Epithelial cell of esophagus (primary cell): ENCODE data around the gene MANF.
A peak's percentile ranks its signal among the peaks of the same experiment; 100 is the strongest.

ENCODE experiments used
- DNase-seq: peaks from one replicate; pipeline ENCODE4 v3.0.0; 2010; ENCODE audit warnings: low read depth
- H3K4me3 ChIP-seq: 2 replicates; pipeline ENCODE4 v1.5.1; 2011; ENCODE audit warnings: mild to moderate bottlenecking, low read length, control low read depth
- TF ChIP-seq, protein P1 (sequence below): IDR thresholded peaks from 2 replicates; pipeline ENCODE4 v1.5.1; 2011; ENCODE audit warnings: low read depth, mild to moderate bottlenecking, low read length, control low read depth, inconsistent platforms; ENCODE audit not compliant: insufficient read depth; ENCODE audit errors: missing control alignments

The MANF gene

DNA sequence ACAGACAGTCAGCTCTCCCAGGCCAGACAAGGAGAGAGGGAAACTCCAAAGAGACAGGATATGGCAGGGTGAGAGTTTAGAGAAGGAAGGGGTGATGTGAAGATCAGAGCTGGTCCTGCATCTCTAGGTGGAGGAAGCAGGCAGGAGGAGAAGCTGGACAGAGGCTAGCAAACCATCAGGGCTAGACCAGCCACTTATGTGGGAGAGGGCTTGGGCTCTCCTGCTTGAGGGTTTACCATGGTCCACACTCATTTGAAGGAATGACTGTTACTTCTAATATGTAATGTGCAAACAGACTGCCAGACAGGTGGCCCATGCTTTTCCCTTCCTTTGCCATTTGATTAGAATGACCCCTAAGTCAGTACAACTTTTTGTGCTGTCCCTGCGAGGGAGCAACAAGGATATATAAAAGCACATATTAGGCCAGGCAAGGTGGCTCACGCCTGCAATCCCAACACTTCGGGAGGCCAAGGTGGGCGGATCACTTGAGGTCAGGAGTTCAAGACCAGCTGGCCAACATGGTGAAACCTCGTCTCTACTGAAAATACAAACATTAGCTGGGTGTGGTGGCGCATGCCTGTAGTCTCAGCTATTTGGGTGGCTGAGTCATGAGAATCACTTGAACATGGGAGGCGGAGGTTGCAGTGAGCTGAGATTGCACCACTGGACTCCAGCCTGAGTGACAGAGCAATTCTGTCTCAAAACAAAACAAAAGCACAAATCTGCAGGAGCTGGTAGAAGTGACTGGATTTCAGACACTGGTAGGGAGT, 41.0 kb upstream of the MANF start:
- TF ChIP-seq, protein P1, sequence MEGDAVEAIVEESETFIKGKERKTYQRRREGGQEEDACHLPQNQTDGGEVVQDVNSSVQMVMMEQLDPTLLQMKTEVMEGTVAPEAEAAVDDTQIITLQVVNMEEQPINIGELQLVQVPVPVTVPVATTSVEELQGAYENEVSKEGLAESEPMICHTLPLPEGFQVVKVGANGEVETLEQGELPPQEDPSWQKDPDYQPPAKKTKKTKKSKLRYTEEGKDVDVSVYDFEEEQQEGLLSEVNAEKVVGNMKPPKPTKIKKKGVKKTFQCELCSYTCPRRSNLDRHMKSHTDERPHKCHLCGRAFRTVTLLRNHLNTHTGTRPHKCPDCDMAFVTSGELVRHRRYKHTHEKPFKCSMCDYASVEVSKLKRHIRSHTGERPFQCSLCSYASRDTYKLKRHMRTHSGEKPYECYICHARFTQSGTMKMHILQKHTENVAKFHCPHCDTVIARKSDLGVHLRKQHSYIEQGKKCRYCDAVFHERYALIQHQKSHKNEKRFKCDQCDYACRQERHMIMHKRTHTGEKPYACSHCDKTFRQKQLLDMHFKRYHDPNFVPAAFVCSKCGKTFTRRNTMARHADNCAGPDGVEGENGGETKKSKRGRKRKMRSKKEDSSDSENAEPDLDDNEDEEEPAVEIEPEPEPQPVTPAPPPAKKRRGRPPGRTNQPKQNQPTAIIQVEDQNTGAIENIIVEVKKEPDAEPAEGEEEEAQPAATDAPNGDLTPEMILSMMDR: no peak
- no peak overlapping the region for H3K4me3 ChIP-seq
- DNase-seq: peak; percentile 87

DNA sequence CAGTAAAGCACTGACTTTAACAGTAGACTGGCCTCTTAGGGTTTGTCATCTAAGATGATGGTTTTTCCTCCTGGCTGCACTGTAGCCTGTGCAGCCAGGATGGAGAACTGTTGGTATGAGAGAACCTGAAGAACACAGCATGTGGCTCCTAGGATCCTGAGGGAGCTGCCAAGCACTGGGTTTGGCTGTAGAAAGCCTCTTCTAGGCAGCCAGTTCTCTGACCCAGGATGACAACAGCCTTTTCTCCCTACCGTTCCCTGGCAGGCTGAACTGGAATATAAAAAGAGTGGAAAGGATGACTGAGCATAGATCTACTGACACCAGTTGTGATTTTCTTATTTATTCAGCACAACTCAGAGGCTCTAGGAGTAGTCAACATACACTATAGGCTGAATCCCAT, 34.3 kb upstream of the MANF start:
- TF ChIP-seq, protein P1: no peak
- H3K4me3 ChIP-seq: no peak overlapping the region
- no peak for DNase-seq

DNA sequence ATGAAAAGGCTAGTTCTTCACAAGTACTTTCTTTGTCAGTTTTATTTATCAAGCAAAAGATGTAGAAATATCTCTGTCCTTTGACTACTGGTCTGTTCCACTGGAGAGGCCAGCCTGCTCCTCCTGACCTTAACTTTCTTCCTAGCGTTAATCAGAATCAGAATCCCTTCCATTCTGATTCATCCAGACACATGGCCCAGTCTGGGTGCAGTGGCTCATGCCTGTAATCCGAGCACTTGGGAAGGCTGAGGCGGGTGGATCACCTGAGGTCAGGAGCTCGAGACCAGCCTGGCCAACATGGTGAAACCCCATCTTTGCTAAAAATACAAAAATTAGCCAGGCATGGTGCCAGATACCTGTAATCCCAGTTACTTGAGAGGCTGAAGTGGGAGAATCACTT, 32.0 kb upstream of the MANF start:
- TF ChIP-seq, protein P1: no peak
- DNase-seq: no peak
- H3K4me3 ChIP-seq: no peak overlapping the region

DNA sequence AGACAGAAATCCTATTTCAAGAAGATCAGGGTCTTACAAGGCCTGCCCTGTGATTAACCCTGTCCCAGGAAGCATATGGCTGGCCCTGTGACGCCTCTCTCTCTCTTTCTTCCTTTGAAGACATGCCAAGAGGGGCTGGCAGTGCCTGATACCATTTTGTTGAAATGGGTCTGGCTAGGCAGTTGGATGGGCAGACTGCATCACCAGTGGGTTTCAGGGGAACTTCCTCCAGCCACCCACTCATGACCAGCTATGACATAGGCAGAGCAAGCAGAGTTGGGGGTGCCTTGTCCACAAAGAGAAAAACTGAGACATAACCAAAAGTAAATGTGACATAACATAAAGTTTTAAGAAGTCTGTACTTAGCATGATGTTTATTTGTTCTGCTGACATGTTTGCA, 31.4 kb upstream of the MANF start:
- DNase-seq: no peak
- TF ChIP-seq, protein P1: no peak
- H3K4me3 ChIP-seq: no peak overlapping the region

DNA sequence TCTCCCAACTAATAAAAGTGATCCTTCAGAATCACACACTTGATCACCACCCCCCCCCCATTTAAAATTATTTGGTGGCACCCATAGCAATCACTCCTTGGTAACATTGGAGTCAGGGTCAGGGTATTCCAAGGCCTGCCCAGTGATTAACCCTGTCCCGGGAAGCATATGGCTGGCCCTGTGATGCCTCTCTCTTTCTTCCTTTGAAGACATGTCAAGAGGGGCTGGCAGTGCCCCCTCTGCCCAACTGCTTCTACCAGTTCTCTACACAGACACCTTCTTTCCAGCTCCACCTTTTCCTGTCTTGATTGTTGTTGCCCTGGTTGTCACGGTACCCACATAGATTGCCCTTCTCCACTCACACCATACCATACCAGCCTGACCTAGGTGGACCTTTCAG, 30.9 kb upstream of the MANF start:
- TF ChIP-seq, protein P1: no peak
- no peak for DNase-seq
- no peak overlapping the region for H3K4me3 ChIP-seq

DNA sequence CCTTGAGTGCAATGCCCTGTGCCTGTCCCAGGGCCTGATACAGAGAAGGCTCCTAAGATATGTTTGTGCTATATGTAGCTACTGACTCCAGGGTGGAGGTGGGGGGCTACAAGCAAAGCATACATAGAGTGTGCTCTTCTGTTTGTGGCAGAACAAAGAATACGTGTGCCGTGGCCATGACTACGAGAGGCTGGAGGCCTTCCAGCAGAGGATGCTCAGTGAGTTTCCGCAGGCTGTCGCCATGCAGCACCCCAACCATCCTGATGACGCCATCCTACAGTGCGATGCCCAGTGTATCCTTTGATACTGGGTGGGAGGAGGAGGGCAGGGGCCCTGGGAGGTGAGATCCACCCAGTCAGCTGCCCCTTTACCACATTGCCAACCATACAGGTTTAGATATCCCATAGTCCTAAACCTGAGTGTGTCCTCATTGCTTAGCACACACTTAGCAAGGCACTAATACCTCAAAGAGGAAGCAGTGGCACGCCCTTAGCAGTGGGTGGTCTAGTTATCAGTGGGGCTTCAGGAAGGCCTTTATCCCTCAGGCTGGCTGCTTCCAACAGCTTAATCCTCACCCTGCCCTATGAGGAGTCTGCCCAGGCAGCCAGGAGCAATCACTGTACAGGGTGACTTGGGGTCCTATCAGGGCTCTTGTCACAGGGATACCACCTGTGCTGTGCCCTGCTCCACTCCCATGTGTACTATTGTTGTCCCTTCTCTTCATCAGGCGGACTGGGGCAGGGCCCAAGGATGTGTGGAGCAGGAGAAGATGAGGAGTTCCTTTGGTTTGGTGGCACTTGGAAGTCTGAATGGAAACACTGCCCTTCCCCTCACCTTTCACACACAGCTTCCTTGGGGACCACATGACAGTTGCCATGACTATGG, 30.1 kb upstream of the MANF start:
- TF ChIP-seq, protein P1: no peak
- no peak overlapping the region for H3K4me3 ChIP-seq
- no peak for DNase-seq
